Uterus (tissue), 2 donors: ENCODE data around the gene CRNN.

Source experiments
- POLR2A ChIP-seq, 2 donors: fragments of 450-650 bp; IDR thresholded peaks; one replicate each; pipeline ENCODE4 v1.6.1; 2016; ENCODE audit warnings: antibody characterized with exemption in 2 of 2, mild to moderate bottlenecking in 1 of 2, moderate library complexity in 1 of 2
- TF ChIP-seq, protein P1 (sequence below), 4 experiments: fragments of 200-600 bp in 2 of 4; fragments of 450-650 bp in 2 of 4; sonication (generic) in 2 of 4; IDR thresholded peaks; one replicate each; pipeline ENCODE4 v1.5.1; 2016 to 2019; ENCODE audit warnings: antibody characterized with exemption in 4 of 4, mild to moderate bottlenecking in 2 of 4, moderate library complexity in 1 of 4

GRCh38 chr1:152447484-152447883, 33.4 kb upstream of the CRNN start:
- no peak for TF ChIP-seq POLR2A (IDR thresholded peaks at IDR 0.05)
- TF ChIP-seq, protein P1, sequence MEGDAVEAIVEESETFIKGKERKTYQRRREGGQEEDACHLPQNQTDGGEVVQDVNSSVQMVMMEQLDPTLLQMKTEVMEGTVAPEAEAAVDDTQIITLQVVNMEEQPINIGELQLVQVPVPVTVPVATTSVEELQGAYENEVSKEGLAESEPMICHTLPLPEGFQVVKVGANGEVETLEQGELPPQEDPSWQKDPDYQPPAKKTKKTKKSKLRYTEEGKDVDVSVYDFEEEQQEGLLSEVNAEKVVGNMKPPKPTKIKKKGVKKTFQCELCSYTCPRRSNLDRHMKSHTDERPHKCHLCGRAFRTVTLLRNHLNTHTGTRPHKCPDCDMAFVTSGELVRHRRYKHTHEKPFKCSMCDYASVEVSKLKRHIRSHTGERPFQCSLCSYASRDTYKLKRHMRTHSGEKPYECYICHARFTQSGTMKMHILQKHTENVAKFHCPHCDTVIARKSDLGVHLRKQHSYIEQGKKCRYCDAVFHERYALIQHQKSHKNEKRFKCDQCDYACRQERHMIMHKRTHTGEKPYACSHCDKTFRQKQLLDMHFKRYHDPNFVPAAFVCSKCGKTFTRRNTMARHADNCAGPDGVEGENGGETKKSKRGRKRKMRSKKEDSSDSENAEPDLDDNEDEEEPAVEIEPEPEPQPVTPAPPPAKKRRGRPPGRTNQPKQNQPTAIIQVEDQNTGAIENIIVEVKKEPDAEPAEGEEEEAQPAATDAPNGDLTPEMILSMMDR (IDR thresholded peaks at IDR 0.05): no peak
